SH-SY5Y (cell line): Measurements from ENCODE around the gene OTOGL.

Experiments used
- GATA2 ChIP-seq: IDR thresholded peaks from 2 replicates; pipeline ENCODE4 v1.6.1; 2011; ENCODE audit warnings: mild to moderate bottlenecking, low read depth, low read length
- GATA3 ChIP-seq: IDR thresholded peaks from 2 replicates; pipeline ENCODE4 v1.6.1; 2011; ENCODE audit warnings: low read depth, mild to moderate bottlenecking, low read length, moderate library complexity

- TF ChIP-seq GATA2 (no peak), GATA3 (no peak)
Measured at GRCh38 chr12:80400571-80400991, 301.2 kb downstream of the OTOGL start.
